Measurements from ENCODE around the gene BAG1. TPM values are rescaled to one million over a fixed set of nuclear protein-coding genes. Genes with fewer than 3 reads are reported as not detected.

Gene BAG1
- total RNA-seq, 4 donors from 2014 or later, result 81.5 to 244 (median 158) TPM

- intact Hi-C loops (cut with DNase I; ENCODE audit: low total_unique reads), result no loop called here
- no peak overlapping the region for H3K27ac ChIP-seq
- H3K4me3 ChIP-seq, result no peak overlapping the region
- no peak for ATAC-seq
- H3K4me1 ChIP-seq, result no peaks in the 10 kb centered on the region
- in situ Hi-C loops (cut with MboI; ENCODE audit: low sequenced_read_pairs in 4 of 4), result no loop called here
- no peaks in the 10 kb centered on the region for H3K9me3 ChIP-seq
- no peak for TF ChIP-seq POLR2A (IDR thresholded peaks at IDR 0.05)
- no peak for TF ChIP-seq CTCF (IDR thresholded peaks at IDR 0.05 in 4 of 5, conservative IDR thresholded peaks at IDR 0.05 in 1 of 5)
- DNase-seq, result no peak
- peaks cover 0 to 28% of the 10 kb centered on the region in 2 donors for H3K36me3 ChIP-seq
- no peaks in the 10 kb centered on the region for H3K27me3 ChIP-seq
Observed at GRCh38 chr9:33248606-33249005, 15.9 kb downstream of the BAG1 start.

- no peak overlapping the region for H3K4me3 ChIP-seq
- ATAC-seq (no peak), DNase-seq (no peak)
- no peak for TF ChIP-seq POLR2A (IDR thresholded peaks at IDR 0.05)
- TF ChIP-seq CTCF (IDR thresholded peaks at IDR 0.05 in 4 of 5, conservative IDR thresholded peaks at IDR 0.05 in 1 of 5), result no peak
- H3K9me3 ChIP-seq, result no peaks in the 10 kb centered on the region
- peaks cover 0 to 13% of the 10 kb centered on the region in 2 donors for H3K36me3 ChIP-seq
- intact Hi-C loops (cut with DNase I; ENCODE audit: low total_unique reads) (no loop called here), in situ Hi-C loops (cut with MboI; ENCODE audit: low sequenced_read_pairs in 4 of 4) (no loop called here)
- H3K4me1 ChIP-seq, result no peaks in the 10 kb centered on the region
- H3K27me3 ChIP-seq, result no peaks in the 10 kb centered on the region
- H3K27ac ChIP-seq, result no peak overlapping the region
Observed at GRCh38 chr9:33246269-33246860, 18.1 kb downstream of the BAG1 start.

GRCh38 chr9:33245341-33245740 is 19.2 kb downstream of the BAG1 start:
- H3K27ac ChIP-seq, result no peak overlapping the region
- H3K4me1 ChIP-seq, result peaks cover 0 to 1% of the 10 kb centered on the region in 2 donors
- DNase-seq, result no peak
- no peaks in the 10 kb centered on the region for H3K9me3 ChIP-seq
- intact Hi-C loops (cut with DNase I; ENCODE audit: low total_unique reads) (no loop called here), in situ Hi-C loops (cut with MboI; ENCODE audit: low sequenced_read_pairs in 4 of 4) (no loop called here)
- TF ChIP-seq POLR2A (IDR thresholded peaks at IDR 0.05) (no peak), CTCF (IDR thresholded peaks at IDR 0.05 in 4 of 5, conservative IDR thresholded peaks at IDR 0.05 in 1 of 5) (no peak)
- H3K27me3 ChIP-seq, result no peaks in the 10 kb centered on the region
- H3K4me3 ChIP-seq, result no peak overlapping the region
- no peak for ATAC-seq
- H3K36me3 ChIP-seq, result peaks cover 0 to 10% of the 10 kb centered on the region in 2 donors

GRCh38 chr9:33244137-33244784 is 20.2 kb downstream of the BAG1 start:
- intact Hi-C loops (cut with DNase I; ENCODE audit: low total_unique reads), result no loop called here
- Histone ChIP-seq H3K27ac (no peak overlapping the region), H3K4me3 (no peak overlapping the region), H3K4me1 (peaks cover 10 to 12% of the 10 kb centered on the region in 2 donors), H3K9me3 (no peaks in the 10 kb centered on the region), H3K27me3 (no peaks in the 10 kb centered on the region), H3K36me3 (peaks cover 0 to 10% of the 10 kb centered on the region in 2 donors)
- no peak for TF ChIP-seq POLR2A (IDR thresholded peaks at IDR 0.05)
- in situ Hi-C loops (cut with MboI; ENCODE audit: low sequenced_read_pairs in 4 of 4), result no loop called here
- no peak for DNase-seq
- no peak for ATAC-seq

- in situ Hi-C loops (cut with MboI; ENCODE audit: low sequenced_read_pairs in 4 of 4), result no loop called here
- DNase-seq (no peak), ATAC-seq (no peak)
- Histone ChIP-seq H3K4me3 (no peak overlapping the region), H3K4me1 (peaks cover 13 to 14% of the 10 kb centered on the region in 2 donors), H3K9me3 (no peaks in the 10 kb centered on the region), H3K36me3 (peaks cover 0 to 3% of the 10 kb centered on the region in 2 donors), H3K27ac (no peak overlapping the region), H3K27me3 (no peaks in the 10 kb centered on the region)
- TF ChIP-seq POLR2A (IDR thresholded peaks at IDR 0.05), result no peak
- no peak for TF ChIP-seq CTCF (IDR thresholded peaks at IDR 0.05 in 4 of 5, conservative IDR thresholded peaks at IDR 0.05 in 1 of 5)
- intact Hi-C loops (cut with DNase I; ENCODE audit: low total_unique reads), result no loop called here
Observed at GRCh38 chr9:33242609-33243134, 21.8 kb downstream of the BAG1 start.

Measured in gastrocnemius medialis (tissue), 4 donors.